ENCODE measurements around the gene MIER3. TPM values are rescaled to one million over a fixed set of nuclear protein-coding genes. Genes with fewer than 3 reads are reported as not detected.
A peak's percentile ranks its signal among the peaks of the same experiment; 100 is the strongest.

Gene MIER3
- polyA plus RNA-seq, 1 donor from 2014 or later = 51.8 TPM

GRCh38 chr5:56910210-56910965 is 41.5 kb downstream of the MIER3 start:
- Histone ChIP-seq H3K9ac (ENCODE audit: low read length) (peak overlapping the region; percentile 64), H3K9me2 (ENCODE audit: insufficient read depth, low read length) (no peaks in the 10 kb centered on the region), H3F3A (ENCODE audit: insufficient read depth, low read length, poor library complexity, severe bottlenecking) (no peaks in the 10 kb centered on the region), H2AFZ (ENCODE audit: low read depth, low read length) (peak overlapping the region; percentile 57), H3K27ac (ENCODE audit: low read length) (peak overlapping the region; percentile 34), H3K9me3 (ENCODE audit: low read length) (no peaks in the 10 kb centered on the region), H4K20me1 (ENCODE audit: insufficient read depth) (no peaks in the 10 kb centered on the region), H3K4me3 (ENCODE audit: low read length) (peak overlapping the region; percentile 78), H3K4me2 (ENCODE audit: low read length) (peak overlapping the region; percentile 71), H3K27me3 (ENCODE audit: insufficient read depth, low read depth, low read length) (no peaks in the 10 kb centered on the region), H3K79me2 (replicated peaks; ENCODE audit: insufficient read depth, low read length) (no peaks in the 10 kb centered on the region), H3K36me3 (ENCODE audit: insufficient read depth, low read length) (no peaks in the 10 kb centered on the region)
- TF ChIP-seq MXI1 (conservative IDR thresholded peaks at IDR 0.05; ENCODE audit: poor library complexity, severe bottlenecking) = peak; percentile 82
- no peak for TF ChIP-seq POLR2AphosphoS5 (IDR thresholded peaks at IDR 0.05)
- peak; percentile 37 for TF ChIP-seq SMC3 (conservative IDR thresholded peaks at IDR 0.05; ENCODE audit: poor library complexity)

- Histone ChIP-seq H3K27ac (ENCODE audit: low read length) (peak within 1 kb of the TSS; percentile 34), H3K36me3 (ENCODE audit: insufficient read depth, low read length) (no peaks in the 10 kb centered on the region), H3K4me3 (ENCODE audit: low read length) (peak within 1 kb of the TSS; percentile 78), H3K27me3 (ENCODE audit: insufficient read depth, low read depth, low read length) (no peaks in the 10 kb centered on the region), H3K4me2 (ENCODE audit: low read length) (peak within 1 kb of the TSS; percentile 71), H3K9me2 (ENCODE audit: insufficient read depth, low read length) (no peaks in the 10 kb centered on the region), H4K20me1 (ENCODE audit: insufficient read depth) (no peaks in the 10 kb centered on the region), H3K9me3 (ENCODE audit: low read length) (no peaks in the 10 kb centered on the region), H3F3A (ENCODE audit: insufficient read depth, low read length, poor library complexity, severe bottlenecking) (no peaks in the 10 kb centered on the region), H3K9ac (ENCODE audit: low read length) (peak within 1 kb of the TSS; percentile 64), H2AFZ (ENCODE audit: low read depth, low read length) (peak within 1 kb of the TSS; percentile 57), H3K79me2 (replicated peaks; ENCODE audit: insufficient read depth, low read length) (no peaks in the 10 kb centered on the region)
- TF ChIP-seq MXI1 (conservative IDR thresholded peaks at IDR 0.05; ENCODE audit: poor library complexity, severe bottlenecking) (no peak), EZH2 (IDR thresholded peaks at IDR 0.05; ENCODE audit: borderline replicate concordance, insufficient read depth, low read length, poor library complexity, severe bottlenecking) (no peak), SMC3 (conservative IDR thresholded peaks at IDR 0.05; ENCODE audit: poor library complexity) (no peak), POLR2AphosphoS5 (IDR thresholded peaks at IDR 0.05) (peak; percentile 18), REST (IDR thresholded peaks at IDR 0.05; ENCODE audit: borderline replicate concordance) (peak; percentile 17), CTCF (IDR thresholded peaks at IDR 0.05; ENCODE audit: poor library complexity, severe bottlenecking) (no peak), TAF1 (IDR thresholded peaks at IDR 0.05; ENCODE audit: low read depth) (no peak), EP300 (conservative IDR thresholded peaks at IDR 0.05; ENCODE audit: poor library complexity, severe bottlenecking) (no peak), RAD21 (conservative IDR thresholded peaks at IDR 0.05) (no peak)
Observed at GRCh38 chr5:56909294-56910209, 42.4 kb downstream of the MIER3 start, which contains the start of gene SETD9. Gene SETD9, plus strand, starts transcription at chr5:56909596. Its CDS starts 50 bp downstream, at chr5:56909646.
